Liver (tissue), 9 donors: Measurements from ENCODE around the gene ATAD1. TPM values are rescaled to one million over a fixed set of nuclear protein-coding genes. Genes with fewer than 3 reads are reported as not detected.
A peak's percentile ranks its signal among the peaks of the same experiment; 100 is the strongest.

Experiments
- DNase-seq: peaks from one replicate; pipeline ENCODE4 v3.0.0-alpha.2; 2017; ENCODE audit warnings: low spot score
- H3K27ac ChIP-seq, 2 donors: one replicate each; pipeline ENCODE4 v1.7.0; 2013; ENCODE audit warnings: inconsistent platforms in 2 of 2, low read length in 2 of 2, control low read depth in 1 of 2, low read depth in 1 of 2, mild to moderate bottlenecking in 1 of 2
- H3K27me3 ChIP-seq, 4 donors: one replicate each; pipeline versions ENCODE4 v1.6.1 to v1.7.0; 2013; ENCODE audit warnings: low read length in 3 of 4, inconsistent platforms in 1 of 4, mild to moderate bottlenecking in 1 of 4, moderate library complexity in 1 of 4; ENCODE audit not compliant: control insufficient read depth in 4 of 4, insufficient read depth in 4 of 4
- H3K36me3 ChIP-seq, 4 donors: one replicate each; pipeline versions ENCODE4 v1.6.1 to v1.7.0; 2013; ENCODE audit warnings: low read length in 3 of 4, mild to moderate bottlenecking in 3 of 4, low read depth in 1 of 4, moderate library complexity in 1 of 4; ENCODE audit not compliant: control insufficient read depth in 4 of 4, insufficient read depth in 3 of 4
- H3K4me1 ChIP-seq, 4 donors: one replicate each; pipeline versions ENCODE4 v1.6.1 to v1.7.0; 2013; ENCODE audit warnings: low read length in 3 of 4, mild to moderate bottlenecking in 3 of 4, moderate library complexity in 1 of 4; ENCODE audit not compliant: control insufficient read depth in 4 of 4, insufficient read depth in 4 of 4
- H3K4me3 ChIP-seq, 3 donors: one replicate each; pipeline versions ENCODE4 v1.6.1 to v1.7.0; 2013; ENCODE audit warnings: low read length in 3 of 3, control low read depth in 1 of 3, low read depth in 1 of 3, mild to moderate bottlenecking in 1 of 3
- H3K9ac ChIP-seq, 2 donors: one replicate each; pipeline ENCODE4 v1.7.0; 2013; ENCODE audit warnings: low read length in 2 of 2, mild to moderate bottlenecking in 2 of 2, moderate library complexity in 2 of 2, control low read depth in 1 of 2, low read depth in 1 of 2
- H3K9me3 ChIP-seq, 4 donors: one replicate each; pipeline versions ENCODE4 v1.6.1 to v1.7.0; 2013; ENCODE audit warnings: low read length in 3 of 4; ENCODE audit not compliant: control insufficient read depth in 4 of 4
- CTCF ChIP-seq: fragments of 150-350 bp; IDR thresholded peaks from 2 replicates; pipeline ENCODE4 v1.5.1; 2017; ENCODE audit warnings: improper control_type of control experiment, low read depth, low read length; ENCODE audit not compliant: missing input control
- EGR1 ChIP-seq, 2 donors: IDR thresholded peaks; 2 replicates each; pipeline ENCODE4 v1.6.1; 2016 to 2018; ENCODE audit warnings: antibody characterized with exemption in 2 of 2, low read depth in 2 of 2
- FOXA1 ChIP-seq: IDR thresholded peaks from 2 replicates; pipeline ENCODE4 v1.6.1; 2016; ENCODE audit warnings: antibody characterized with exemption
- FOXA2 ChIP-seq: IDR thresholded peaks from 2 replicates; pipeline ENCODE4 v1.6.1; 2016; ENCODE audit warnings: antibody characterized with exemption
- HNF4A ChIP-seq, 2 donors: conservative IDR thresholded peaks; 2 replicates each; pipeline ENCODE4 v1.6.1; 2016; ENCODE audit warnings: antibody characterized with exemption in 2 of 2, mild to moderate bottlenecking in 2 of 2
- HNF4G ChIP-seq: IDR thresholded peaks from 2 replicates; pipeline ENCODE4 v1.6.1; 2016; ENCODE audit warnings: antibody characterized with exemption
- JUND ChIP-seq, 2 donors: IDR thresholded peaks; 2 replicates each; pipeline ENCODE4 v1.6.1; 2016; ENCODE audit warnings: antibody characterized with exemption in 2 of 2
- NR2F2 ChIP-seq: IDR thresholded peaks from 2 replicates; pipeline ENCODE4 v1.6.1; 2016; ENCODE audit warnings: antibody characterized with exemption
- RXRA ChIP-seq, 2 donors: IDR thresholded peaks; 2 replicates each; pipeline ENCODE4 v1.6.1; 2017 to 2018; ENCODE audit warnings: antibody characterized with exemption in 2 of 2, mild to moderate bottlenecking in 1 of 2
- SP1 ChIP-seq: IDR thresholded peaks from 2 replicates; pipeline ENCODE4 v1.6.1; 2018; ENCODE audit warnings: antibody characterized with exemption, mild to moderate bottlenecking
- TAF1 ChIP-seq: conservative IDR thresholded peaks from 2 replicates; pipeline ENCODE4 v1.6.1; 2016; ENCODE audit warnings: antibody characterized with exemption, mild to moderate bottlenecking
- YY1 ChIP-seq: IDR thresholded peaks from 2 replicates; pipeline ENCODE4 v1.6.1; 2016; ENCODE audit warnings: antibody characterized with exemption, mild to moderate bottlenecking
- WGBS: extraction: QIAGEN DNeasy Blood & Tissue Kit; methylation state at CpG from one replicate; pipeline ENCODE4 v1.1.7; 2013; 5-methylcytosine and 5-hydroxymethylcytosine counted together
- polyA plus RNA-seq, 2 donors: library from polyadenylated mRNA; stranded (reverse) in 1 of 2; unstranded in 1 of 2; fragments of 200-250 nt in 1 of 2; fragments of >200 nt in 1 of 2; fragmentation: Nextera tagmentation in 1 of 2; extraction: Ambion mirVana in 1 of 2; gene quantifications; one replicate each; pipeline versions ENCODE4 v1.2.1 to v1.2.3, GENCODE V29; 2013 to 2015
- total RNA-seq, 2 donors: library from RNA; depleted of rRNA; stranded (reverse); fragments of >200 nt; gene quantifications; one replicate each; pipeline ENCODE4 v1.2.3, GENCODE V29; 2014
- TF ChIP-seq, protein P1 (sequence below): IDR thresholded peaks from 2 replicates; pipeline ENCODE4 v1.6.1; 2016; ENCODE audit warnings: antibody characterized with exemption
- TF ChIP-seq, protein P2 (sequence below): IDR thresholded peaks from 2 replicates; pipeline ENCODE4 v1.6.1; 2016; ENCODE audit warnings: antibody characterized with exemption, mild to moderate bottlenecking
- TF ChIP-seq, protein P3 (sequence below): IDR thresholded peaks from 2 replicates; pipeline ENCODE4 v1.6.1; 2016; ENCODE audit warnings: antibody characterized with exemption
- TF ChIP-seq, protein P4 (sequence below): IDR thresholded peaks from 2 replicates; pipeline ENCODE4 v1.6.1; 2016; ENCODE audit warnings: antibody characterized with exemption
- donor health status: healthy.
- donor health status: healthy.
- donor health status: healthy.
- donor health status: healthy.
- donor health status: healthy.

The ATAD1 gene
- total and polyA plus RNA-seq, 4 donors: 12.6 to 33.4 (median 13.1) TPM

- Histone ChIP-seq H3K9me3 (no peaks in the 10 kb centered on the region), H3K27ac (peak overlapping the region in 1 of 2 donors; percentile 84), H3K4me1 (peaks cover 0 to 24% (median 12%) of the 10 kb centered on the region in 4 donors), H3K4me3 (peak overlapping the region; percentile 73 to 86 (median 81)), H3K27me3 (no peaks in the 10 kb centered on the region), H3K36me3 (peaks cover 0 to 4% (median 0%) of the 10 kb centered on the region in 4 donors), H3K9ac (peak overlapping the region; percentile 73 to 81)
- DNase-seq: no peak
- TF ChIP-seq RXRA (IDR thresholded peaks at IDR 0.05) (no peak), CTCF (no peak), NR2F2 (no peak), SP1 (no peak), YY1 (no peak), FOXA2 (no peak), EGR1 (IDR thresholded peaks at IDR 0.05; ENCODE audit: low read depth in 2 of 2) (no peak), HNF4G (no peak), FOXA1 (no peak), HNF4A (conservative IDR thresholded peaks at IDR 0.05) (no peak), TAF1 (no peak), JUND (IDR thresholded peaks at IDR 0.05) (no peak)
- TF ChIP-seq, protein P1, sequence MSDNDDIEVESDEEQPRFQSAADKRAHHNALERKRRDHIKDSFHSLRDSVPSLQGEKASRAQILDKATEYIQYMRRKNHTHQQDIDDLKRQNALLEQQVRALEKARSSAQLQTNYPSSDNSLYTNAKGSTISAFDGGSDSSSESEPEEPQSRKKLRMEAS: no peak
- TF ChIP-seq, protein P2, sequence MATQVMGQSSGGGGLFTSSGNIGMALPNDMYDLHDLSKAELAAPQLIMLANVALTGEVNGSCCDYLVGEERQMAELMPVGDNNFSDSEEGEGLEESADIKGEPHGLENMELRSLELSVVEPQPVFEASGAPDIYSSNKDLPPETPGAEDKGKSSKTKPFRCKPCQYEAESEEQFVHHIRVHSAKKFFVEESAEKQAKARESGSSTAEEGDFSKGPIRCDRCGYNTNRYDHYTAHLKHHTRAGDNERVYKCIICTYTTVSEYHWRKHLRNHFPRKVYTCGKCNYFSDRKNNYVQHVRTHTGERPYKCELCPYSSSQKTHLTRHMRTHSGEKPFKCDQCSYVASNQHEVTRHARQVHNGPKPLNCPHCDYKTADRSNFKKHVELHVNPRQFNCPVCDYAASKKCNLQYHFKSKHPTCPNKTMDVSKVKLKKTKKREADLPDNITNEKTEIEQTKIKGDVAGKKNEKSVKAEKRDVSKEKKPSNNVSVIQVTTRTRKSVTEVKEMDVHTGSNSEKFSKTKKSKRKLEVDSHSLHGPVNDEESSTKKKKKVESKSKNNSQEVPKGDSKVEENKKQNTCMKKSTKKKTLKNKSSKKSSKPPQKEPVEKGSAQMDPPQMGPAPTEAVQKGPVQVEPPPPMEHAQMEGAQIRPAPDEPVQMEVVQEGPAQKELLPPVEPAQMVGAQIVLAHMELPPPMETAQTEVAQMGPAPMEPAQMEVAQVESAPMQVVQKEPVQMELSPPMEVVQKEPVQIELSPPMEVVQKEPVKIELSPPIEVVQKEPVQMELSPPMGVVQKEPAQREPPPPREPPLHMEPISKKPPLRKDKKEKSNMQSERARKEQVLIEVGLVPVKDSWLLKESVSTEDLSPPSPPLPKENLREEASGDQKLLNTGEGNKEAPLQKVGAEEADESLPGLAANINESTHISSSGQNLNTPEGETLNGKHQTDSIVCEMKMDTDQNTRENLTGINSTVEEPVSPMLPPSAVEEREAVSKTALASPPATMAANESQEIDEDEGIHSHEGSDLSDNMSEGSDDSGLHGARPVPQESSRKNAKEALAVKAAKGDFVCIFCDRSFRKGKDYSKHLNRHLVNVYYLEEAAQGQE: no peak
- TF ChIP-seq, protein P3, sequence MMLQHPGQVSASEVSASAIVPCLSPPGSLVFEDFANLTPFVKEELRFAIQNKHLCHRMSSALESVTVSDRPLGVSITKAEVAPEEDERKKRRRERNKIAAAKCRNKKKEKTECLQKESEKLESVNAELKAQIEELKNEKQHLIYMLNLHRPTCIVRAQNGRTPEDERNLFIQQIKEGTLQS: no peak
- TF ChIP-seq, protein P4, sequence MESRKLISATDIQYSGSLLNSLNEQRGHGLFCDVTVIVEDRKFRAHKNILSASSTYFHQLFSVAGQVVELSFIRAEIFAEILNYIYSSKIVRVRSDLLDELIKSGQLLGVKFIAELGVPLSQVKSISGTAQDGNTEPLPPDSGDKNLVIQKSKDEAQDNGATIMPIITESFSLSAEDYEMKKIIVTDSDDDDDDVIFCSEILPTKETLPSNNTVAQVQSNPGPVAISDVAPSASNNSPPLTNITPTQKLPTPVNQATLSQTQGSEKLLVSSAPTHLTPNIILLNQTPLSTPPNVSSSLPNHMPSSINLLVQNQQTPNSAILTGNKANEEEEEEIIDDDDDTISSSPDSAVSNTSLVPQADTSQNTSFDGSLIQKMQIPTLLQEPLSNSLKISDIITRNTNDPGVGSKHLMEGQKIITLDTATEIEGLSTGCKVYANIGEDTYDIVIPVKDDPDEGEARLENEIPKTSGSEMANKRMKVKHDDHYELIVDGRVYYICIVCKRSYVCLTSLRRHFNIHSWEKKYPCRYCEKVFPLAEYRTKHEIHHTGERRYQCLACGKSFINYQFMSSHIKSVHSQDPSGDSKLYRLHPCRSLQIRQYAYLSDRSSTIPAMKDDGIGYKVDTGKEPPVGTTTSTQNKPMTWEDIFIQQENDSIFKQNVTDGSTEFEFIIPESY: no peak
- WGBS: 22% methylated on average over 10 of the region's 10 CpGs
Observed at GRCh38 chr10:87816898-87817608, 973 bp downstream of the ATAD1 start.
